Thyroid gland (tissue), 4 donors: ENCODE measurements around the gene VAMP4. TPM values are rescaled to one million over a fixed set of nuclear protein-coding genes. Genes with fewer than 3 reads are reported as not detected.
A peak's percentile ranks its signal among the peaks of the same experiment; 100 is the strongest.
"Not testable (repeated sequence)": the region's sequence is repeated elsewhere in the genome, so short reads cannot be mapped to it uniquely, and the experiment has no call there.

Experiments used
- DNase-seq, 2 donors: peaks; one replicate each; pipeline ENCODE4 v3.0.0-alpha.2; 2019
- H3K27ac ChIP-seq, 3 donors: fragments of 200-600 bp; sonication (generic); 1 replicate in 2 of 3; 2 replicates in 1 of 3; pipeline ENCODE4 v1.5.1; 2016 to 2019; ENCODE audit warnings: mild to moderate bottlenecking in 1 of 3, moderate library complexity in 1 of 3
- H3K27me3 ChIP-seq: fragments of 200-600 bp; sonication (generic); one replicate; pipeline ENCODE4 v1.5.1; 2019
- H3K36me3 ChIP-seq, 2 donors: fragments of 200-600 bp; sonication (generic); one replicate each; pipeline ENCODE4 v1.5.1; 2016 to 2019
- H3K4me1 ChIP-seq, 2 donors: fragments of 200-600 bp; sonication (generic); one replicate each; pipeline ENCODE4 v1.5.1; 2017 to 2019
- H3K4me3 ChIP-seq, 3 donors: fragments of 200-600 bp; sonication (generic); replicated peaks in 1 of 3; 1 replicate in 2 of 3; 2 replicates in 1 of 3; pipeline ENCODE4 v1.5.1; 2016; ENCODE audit warnings: mild to moderate bottlenecking in 1 of 3
- H3K9me3 ChIP-seq: fragments of 200-600 bp; sonication (generic); one replicate; pipeline ENCODE4 v1.5.1; 2017
- POLR2A ChIP-seq, 2 donors: fragments of 450-650 bp; IDR thresholded peaks; one replicate each; pipeline ENCODE4 v1.6.1; 2017; ENCODE audit warnings: antibody characterized with exemption in 2 of 2, mild to moderate bottlenecking in 2 of 2, moderate library complexity in 1 of 2
- WGBS, 2 donors: methylation state at CpG; one replicate each; pipeline ENCODE4 v1.1.5; 2017; 5-methylcytosine and 5-hydroxymethylcytosine counted together
- intact Hi-C: fragments of 100-400 bp; cut with DNase I; formaldehyde crosslinking; loops from one replicate; pipeline ENCODE4 v1.15.1; 2023
- total RNA-seq, 4 donors: library from RNA; depleted of rRNA; stranded (reverse); fragments of >200 nt; gene quantifications; one replicate each; pipeline ENCODE4 v1.2.3, GENCODE V29; 2016
- TF ChIP-seq, protein P1 (sequence below), 6 experiments: fragments of 200-600 bp in 3 of 6; fragments of 450-650 bp in 3 of 6; sonication (generic) in 3 of 6; IDR thresholded peaks; one replicate each; pipeline ENCODE4 v1.5.1; 2016 to 2019; ENCODE audit warnings: antibody characterized with exemption in 6 of 6, mild to moderate bottlenecking in 2 of 6, inconsistent platforms in 1 of 6, moderate library complexity in 1 of 6

The VAMP4 gene
- total RNA-seq, 4 donors from 2014 or later, result 16.3 to 23.2 (median 17.8) TPM

DNA sequence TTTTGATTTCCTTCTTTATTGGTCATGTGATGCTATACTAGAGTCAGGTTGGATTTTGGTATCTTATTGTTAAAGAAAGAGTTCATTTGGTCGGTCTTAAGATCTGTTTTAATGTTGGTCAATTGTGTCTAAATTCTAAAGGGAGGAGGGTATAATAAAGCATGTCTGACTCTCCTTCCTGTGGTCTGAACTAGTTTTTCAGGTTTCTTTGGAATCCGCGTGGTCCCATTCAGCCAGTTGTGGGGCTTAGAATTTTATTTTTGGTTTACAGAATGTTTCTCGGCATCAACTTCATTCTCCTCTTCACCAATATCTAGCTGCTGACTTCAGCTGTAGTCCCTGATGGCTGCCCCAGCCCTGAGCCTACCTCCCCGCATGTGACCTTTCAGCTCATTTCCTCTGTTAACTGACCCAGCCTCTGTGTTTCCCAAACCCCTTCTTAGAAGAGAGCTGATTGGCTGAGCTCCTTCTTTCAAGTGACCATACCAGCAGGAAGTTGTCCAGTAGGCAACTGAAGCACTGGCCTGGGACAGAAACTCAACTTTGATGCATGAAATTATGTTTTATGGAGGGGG is 80.7 kb downstream of the VAMP4 start:
- Histone ChIP-seq H3K4me3 (no peak overlapping the region), H3K27ac (no peak overlapping the region), H3K27me3 (no peaks in the 10 kb centered on the region), H3K4me1 (no peaks in the 10 kb centered on the region), H3K36me3 (no peaks in the 10 kb centered on the region), H3K9me3 (no peaks in the 10 kb centered on the region)
- 76 to 90% methylated on average over 5 of the region's 5 CpGs for WGBS, 2 donors
- DNase-seq, result no peak
- intact Hi-C loops, result no loop called here
- no peak for TF ChIP-seq POLR2A (IDR thresholded peaks at IDR 0.05)
- TF ChIP-seq, protein P1, sequence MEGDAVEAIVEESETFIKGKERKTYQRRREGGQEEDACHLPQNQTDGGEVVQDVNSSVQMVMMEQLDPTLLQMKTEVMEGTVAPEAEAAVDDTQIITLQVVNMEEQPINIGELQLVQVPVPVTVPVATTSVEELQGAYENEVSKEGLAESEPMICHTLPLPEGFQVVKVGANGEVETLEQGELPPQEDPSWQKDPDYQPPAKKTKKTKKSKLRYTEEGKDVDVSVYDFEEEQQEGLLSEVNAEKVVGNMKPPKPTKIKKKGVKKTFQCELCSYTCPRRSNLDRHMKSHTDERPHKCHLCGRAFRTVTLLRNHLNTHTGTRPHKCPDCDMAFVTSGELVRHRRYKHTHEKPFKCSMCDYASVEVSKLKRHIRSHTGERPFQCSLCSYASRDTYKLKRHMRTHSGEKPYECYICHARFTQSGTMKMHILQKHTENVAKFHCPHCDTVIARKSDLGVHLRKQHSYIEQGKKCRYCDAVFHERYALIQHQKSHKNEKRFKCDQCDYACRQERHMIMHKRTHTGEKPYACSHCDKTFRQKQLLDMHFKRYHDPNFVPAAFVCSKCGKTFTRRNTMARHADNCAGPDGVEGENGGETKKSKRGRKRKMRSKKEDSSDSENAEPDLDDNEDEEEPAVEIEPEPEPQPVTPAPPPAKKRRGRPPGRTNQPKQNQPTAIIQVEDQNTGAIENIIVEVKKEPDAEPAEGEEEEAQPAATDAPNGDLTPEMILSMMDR (IDR thresholded peaks at IDR 0.05), result no peak

- WGBS, 2 donors, result 95% methylated on average over 9 of the region's 9 CpGs
- intact Hi-C loops, H3K27ac ChIP-seq: not testable (repeated sequence)
These were observed 85.7 kb downstream of the VAMP4 start for GRCh38 chr1:171656206-171656605.

GRCh38 chr1:171655746-171656116 is 86.1 kb downstream of the VAMP4 start:
- Histone ChIP-seq H3K27ac (peak overlapping the region in 2 of 3 donors; percentile 14 to 66), H3K36me3 (no peaks in the 10 kb centered on the region), H3K9me3 (no peaks in the 10 kb centered on the region), H3K4me3 (no peak overlapping the region), H3K4me1 (no peaks in the 10 kb centered on the region), H3K27me3 (no peaks in the 10 kb centered on the region)
- DNase-seq, result no peak
- 67 to 76% methylated on average over 6 of the region's 6 CpGs for WGBS, 2 donors
- TF ChIP-seq, protein P1 (IDR thresholded peaks at IDR 0.05), result peak in 2 of 6 experiments; percentile 3
- no peak for TF ChIP-seq POLR2A (IDR thresholded peaks at IDR 0.05)
- intact Hi-C loops, result no loop called here

More at GRCh38 chr1:171656206-171656605, 85.7 kb downstream of the VAMP4 start:
- not testable (repeated sequence) for DNase-seq, H3K27me3 ChIP-seq, H3K4me3 ChIP-seq, H3K36me3 ChIP-seq, H3K9me3 ChIP-seq, H3K4me1 ChIP-seq

DNA sequence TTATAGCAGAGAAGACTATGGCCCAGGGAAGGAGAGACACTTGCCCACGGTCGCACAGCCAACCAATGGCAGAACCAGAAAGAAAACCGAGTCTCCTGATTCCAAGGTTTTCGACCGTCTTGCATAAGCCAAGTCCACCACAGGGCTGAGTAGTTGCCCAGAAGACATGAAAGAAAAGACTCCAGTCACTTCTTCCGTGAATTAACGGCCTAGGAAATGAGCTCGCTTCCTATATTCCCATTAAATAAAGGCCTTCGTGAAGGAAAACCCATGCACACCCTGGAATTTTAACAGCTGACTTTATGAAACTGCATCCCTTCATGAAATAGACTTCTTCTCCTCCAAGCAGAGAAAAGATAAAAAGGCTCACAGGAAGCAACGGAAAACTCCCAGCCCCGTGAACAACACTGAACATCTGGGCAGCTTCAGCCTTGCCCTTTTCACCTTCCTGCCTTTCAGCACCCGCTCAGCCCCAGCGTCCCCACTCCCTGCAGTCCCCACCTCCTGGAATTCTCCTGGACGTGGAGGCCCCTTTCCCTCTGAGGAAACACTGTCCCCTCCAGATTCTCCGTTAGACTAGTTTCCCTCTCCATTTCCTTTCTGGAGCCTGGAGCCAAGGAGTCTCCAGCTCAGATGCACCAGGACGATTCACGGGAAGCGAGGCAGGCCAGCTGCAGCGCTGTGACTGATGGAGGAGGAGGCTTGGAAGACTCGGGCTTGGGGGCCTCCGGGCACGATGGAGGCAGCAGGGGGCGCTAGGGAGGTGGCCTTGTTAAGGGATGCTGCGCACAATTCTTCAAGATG is 86.7 kb downstream of the VAMP4 start:
- no peaks in the 10 kb centered on the region for H3K9me3 ChIP-seq
- no peaks in the 10 kb centered on the region for H3K36me3 ChIP-seq
- 44 to 50% methylated on average over 24 of the region's 24 CpGs for WGBS, 2 donors
- peak; percentile 53 to 54 for DNase-seq
- TF ChIP-seq POLR2A (IDR thresholded peaks at IDR 0.05), result no peak
- TF ChIP-seq, protein P1 (IDR thresholded peaks at IDR 0.05), result peak in 5 of 6 experiments; percentile 13 to 59 (median 32)
- no peaks in the 10 kb centered on the region for H3K4me1 ChIP-seq
- peak overlapping the region; percentile 35 to 66 (median 49) for H3K27ac ChIP-seq
- H3K27me3 ChIP-seq, result no peaks in the 10 kb centered on the region
- intact Hi-C loops, result no loop called here
- H3K4me3 ChIP-seq, result no peak overlapping the region

DNA sequence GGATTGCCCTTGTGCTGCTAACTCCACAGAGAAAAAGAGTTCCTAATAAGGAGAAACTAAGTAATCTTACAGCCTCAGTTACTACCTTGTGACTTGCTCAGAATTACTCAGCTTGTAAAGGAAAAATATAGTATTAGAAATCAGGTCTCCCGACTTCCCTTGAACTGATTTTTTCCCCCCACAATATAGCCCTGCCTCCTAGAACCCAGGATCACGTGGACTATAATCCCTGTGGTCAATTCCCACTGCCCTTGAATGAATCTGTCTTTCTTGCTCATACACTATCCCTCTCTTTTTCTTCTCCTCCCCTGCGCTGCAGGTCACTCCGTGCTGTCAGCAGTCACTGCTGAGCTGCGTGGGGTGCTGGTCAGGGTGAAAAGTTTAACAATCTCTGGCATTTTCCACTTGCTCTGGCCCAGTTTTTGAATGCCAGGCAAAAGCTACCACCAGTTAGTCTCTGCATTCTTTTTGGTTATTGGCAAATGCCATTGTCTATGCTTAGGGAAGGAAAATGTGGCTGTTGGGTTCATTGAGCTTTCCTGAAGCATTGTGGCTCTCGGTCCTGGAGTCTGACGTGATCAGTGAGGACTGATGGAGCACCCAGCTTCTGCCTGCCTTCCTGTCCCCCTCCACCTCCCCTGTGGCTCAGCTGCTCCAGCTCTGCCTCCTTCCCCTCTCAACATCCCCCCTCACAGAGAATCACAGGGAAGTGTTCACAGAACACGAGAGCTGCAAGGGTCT is 87.5 kb downstream of the VAMP4 start:
- Histone ChIP-seq H3K27me3 (no peaks in the 10 kb centered on the region), H3K4me1 (no peaks in the 10 kb centered on the region), H3K9me3 (no peaks in the 10 kb centered on the region), H3K4me3 (no peak overlapping the region), H3K27ac (peak overlapping the region; percentile 4 to 49 (median 35)), H3K36me3 (no peaks in the 10 kb centered on the region)
- intact Hi-C loops, result no loop called here
- WGBS, 2 donors, result 73 to 74% methylated on average over 8 of the region's 8 CpGs
- TF ChIP-seq, protein P1 (IDR thresholded peaks at IDR 0.05), result no peak
- no peak for TF ChIP-seq POLR2A (IDR thresholded peaks at IDR 0.05)
- DNase-seq, result no peak
